BE2C (cell line): Measurements from ENCODE around the gene DVL1. TPM values are rescaled to one million over a fixed set of nuclear protein-coding genes. Genes with fewer than 3 reads are reported as not detected.

ENCODE experiments used
- DNase-seq: peaks from one replicate; pipeline ENCODE4 v3.0.0-alpha.2; 2020
- H3K27me3 ChIP-seq: fragments of 250-450 bp; sonication (Bioruptor Pico); 2 replicates; pipeline ENCODE4 v1.5.1; 2020; ENCODE audit warnings: mild to moderate bottlenecking
- H3K36me3 ChIP-seq: fragments of 250-450 bp; sonication (Bioruptor Pico); 2 replicates; pipeline ENCODE4 v1.5.1; 2020; ENCODE audit warnings: mild to moderate bottlenecking
- H3K4me1 ChIP-seq: fragments of 250-450 bp; sonication (Bioruptor Pico); 2 replicates; pipeline ENCODE4 v1.5.1; 2020
- H3K4me3 ChIP-seq: 2 replicates; pipeline ENCODE4 v1.5.1; 2011; ENCODE audit warnings: low read depth, low read length
- H3K9me3 ChIP-seq: fragments of 250-450 bp; sonication (Bioruptor Pico); 2 replicates; pipeline ENCODE4 v1.5.1; 2020
- polyA plus RNA-seq: library from polyadenylated mRNA; unstranded; fragments of >200 nt; gene quantifications from one replicate; pipeline ENCODE4 v1.2.1, GENCODE V29; 2012; ENCODE audit warnings: low read depth, missing spikeins; ENCODE audit not compliant: insufficient read length, insufficient read depth
- TF ChIP-seq, protein P1 (sequence below): IDR thresholded peaks from 2 replicates; pipeline ENCODE4 v1.5.1; 2012; ENCODE audit warnings: mild to moderate bottlenecking, low read depth, low read length

DVL1 gene
- 277 TPM for polyA plus RNA-seq

DNA sequence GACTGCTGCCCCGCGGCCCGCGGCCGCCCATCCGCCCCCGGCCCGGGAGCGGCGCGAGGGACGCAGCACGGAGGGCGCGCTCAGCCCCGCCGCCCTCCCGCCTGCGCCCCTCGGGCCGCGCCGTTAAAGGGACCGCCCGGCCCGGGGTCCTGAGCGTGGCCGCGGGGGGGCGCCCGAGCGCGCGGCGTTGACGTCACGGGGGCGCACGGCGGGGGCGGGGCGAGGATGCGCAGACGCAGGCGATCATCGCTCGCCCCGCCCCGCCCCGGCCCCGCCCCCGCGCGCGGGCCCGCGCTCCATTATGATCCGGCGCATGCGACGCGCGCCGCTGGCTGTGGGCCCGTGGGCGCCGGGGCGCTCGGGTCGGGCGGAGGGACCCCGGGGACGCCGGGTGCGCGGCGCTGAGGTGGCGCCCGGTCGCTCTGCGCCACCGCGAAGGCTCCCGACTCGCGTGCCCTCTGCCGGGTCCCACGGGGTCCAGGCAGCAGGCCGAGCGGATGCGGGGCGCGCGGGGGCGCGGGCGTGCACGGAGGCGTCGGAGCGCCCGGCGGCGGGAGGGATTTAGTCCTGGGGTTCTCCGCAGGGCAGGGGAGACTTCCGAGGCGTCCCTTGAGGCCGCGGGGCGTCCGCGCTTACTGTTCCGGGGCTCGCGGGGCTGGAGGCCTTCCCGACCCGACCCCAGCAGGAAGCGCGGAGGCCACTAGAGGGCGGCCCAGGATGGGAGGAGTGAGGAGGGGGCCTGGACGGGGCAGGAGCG, at the start of gene DVL1:
DVL1 (minus strand) TSS at position 163 of the 757 bp plus-strand sequence. CDS start 353 bp downstream, outside the sequence.
- peaks cover 27% of the 10 kb centered on the region for H3K4me1 ChIP-seq
- TF ChIP-seq, protein P1, sequence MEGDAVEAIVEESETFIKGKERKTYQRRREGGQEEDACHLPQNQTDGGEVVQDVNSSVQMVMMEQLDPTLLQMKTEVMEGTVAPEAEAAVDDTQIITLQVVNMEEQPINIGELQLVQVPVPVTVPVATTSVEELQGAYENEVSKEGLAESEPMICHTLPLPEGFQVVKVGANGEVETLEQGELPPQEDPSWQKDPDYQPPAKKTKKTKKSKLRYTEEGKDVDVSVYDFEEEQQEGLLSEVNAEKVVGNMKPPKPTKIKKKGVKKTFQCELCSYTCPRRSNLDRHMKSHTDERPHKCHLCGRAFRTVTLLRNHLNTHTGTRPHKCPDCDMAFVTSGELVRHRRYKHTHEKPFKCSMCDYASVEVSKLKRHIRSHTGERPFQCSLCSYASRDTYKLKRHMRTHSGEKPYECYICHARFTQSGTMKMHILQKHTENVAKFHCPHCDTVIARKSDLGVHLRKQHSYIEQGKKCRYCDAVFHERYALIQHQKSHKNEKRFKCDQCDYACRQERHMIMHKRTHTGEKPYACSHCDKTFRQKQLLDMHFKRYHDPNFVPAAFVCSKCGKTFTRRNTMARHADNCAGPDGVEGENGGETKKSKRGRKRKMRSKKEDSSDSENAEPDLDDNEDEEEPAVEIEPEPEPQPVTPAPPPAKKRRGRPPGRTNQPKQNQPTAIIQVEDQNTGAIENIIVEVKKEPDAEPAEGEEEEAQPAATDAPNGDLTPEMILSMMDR = peak; percentile 49
- DNase-seq = peak; percentile 84

DNA sequence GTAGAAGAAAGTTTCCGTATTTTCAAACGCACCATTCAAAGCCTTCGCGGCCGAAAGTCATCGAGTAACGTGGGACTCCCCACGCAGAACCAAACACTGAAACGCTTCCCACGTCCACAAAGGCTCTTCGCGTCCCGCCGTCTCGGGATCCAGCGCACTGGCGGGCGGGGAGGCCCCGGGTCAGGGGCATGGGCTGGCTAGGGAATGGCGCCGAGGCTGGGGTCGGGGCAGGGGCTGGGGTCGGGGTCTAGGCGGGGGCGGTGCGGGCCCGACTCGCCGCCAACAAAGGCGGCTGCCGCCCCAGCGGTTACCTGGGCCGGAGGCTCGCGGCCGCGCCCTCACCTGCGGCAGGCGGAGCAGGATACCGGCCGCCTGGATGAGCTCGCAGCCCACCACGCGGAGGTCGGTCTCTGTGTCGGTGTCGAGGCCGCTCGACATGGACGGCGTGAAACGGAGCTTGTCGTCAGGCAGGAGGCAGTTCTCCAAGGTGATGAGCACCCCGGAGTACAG, 49.5 kb upstream of the DVL1 start:
- TF ChIP-seq, protein P1 = no peak
- no peaks in the 10 kb centered on the region; the same call in 1 of the 2 replicates for H3K4me1 ChIP-seq
- H3K4me3 ChIP-seq = peak overlapping the region; percentile 87
- H3K36me3 ChIP-seq = peaks cover 69% of the 10 kb centered on the region
- H3K9me3 ChIP-seq = no peaks in the 10 kb centered on the region
- no peaks in the 10 kb centered on the region for H3K27me3 ChIP-seq
- no peak for DNase-seq

More for the DNA sequence above, at the start of gene DVL1:
- Histone ChIP-seq H3K9me3 (no peaks in the 10 kb centered on the region), H3K4me3 (peak within 1 kb of the TSS; percentile 86), H3K27me3 (no peaks in the 10 kb centered on the region), H3K36me3 (no peaks in the 10 kb centered on the region)

DNA sequence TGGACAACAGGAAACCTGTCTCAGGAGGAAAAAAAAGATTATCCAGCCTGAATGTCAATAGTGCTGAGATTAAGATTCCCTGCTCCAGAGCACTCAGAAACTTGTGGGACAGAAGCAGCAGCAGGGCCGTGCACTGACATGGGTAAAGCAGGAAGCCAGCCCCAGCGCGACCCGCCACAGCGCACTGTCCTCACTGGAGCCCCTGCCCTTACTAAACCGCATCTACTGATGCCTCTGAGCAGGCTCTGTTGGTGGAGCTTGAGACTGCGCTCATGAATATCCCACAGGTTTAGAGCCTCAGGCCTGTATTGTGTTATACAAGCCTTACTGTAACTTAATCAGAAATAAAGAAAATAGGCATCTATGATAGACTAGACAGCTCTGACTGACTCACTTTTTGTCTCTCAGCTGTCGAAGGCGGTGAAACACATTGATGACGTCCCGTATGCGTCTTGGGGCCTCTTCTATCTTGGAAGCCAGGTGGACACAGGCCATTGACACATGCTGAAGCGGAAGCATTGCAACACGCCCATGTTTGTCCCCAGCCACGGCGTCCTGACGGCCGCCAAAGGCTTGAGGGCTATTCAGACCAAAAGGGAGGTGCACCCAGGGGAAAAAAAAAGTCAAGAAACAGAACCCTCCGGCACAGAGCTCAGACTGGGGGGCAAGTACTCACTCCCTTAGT, 48.8 kb upstream of the DVL1 start:
- Histone ChIP-seq H3K4me3 (peak overlapping the region; percentile 87), H3K27me3 (no peaks in the 10 kb centered on the region), H3K36me3 (peaks cover 71% of the 10 kb centered on the region), H3K9me3 (no peaks in the 10 kb centered on the region), H3K4me1 (no peaks in the 10 kb centered on the region; the same call in 1 of the 2 replicates)
- no peak for DNase-seq
- TF ChIP-seq, protein P1 = no peak

DNA sequence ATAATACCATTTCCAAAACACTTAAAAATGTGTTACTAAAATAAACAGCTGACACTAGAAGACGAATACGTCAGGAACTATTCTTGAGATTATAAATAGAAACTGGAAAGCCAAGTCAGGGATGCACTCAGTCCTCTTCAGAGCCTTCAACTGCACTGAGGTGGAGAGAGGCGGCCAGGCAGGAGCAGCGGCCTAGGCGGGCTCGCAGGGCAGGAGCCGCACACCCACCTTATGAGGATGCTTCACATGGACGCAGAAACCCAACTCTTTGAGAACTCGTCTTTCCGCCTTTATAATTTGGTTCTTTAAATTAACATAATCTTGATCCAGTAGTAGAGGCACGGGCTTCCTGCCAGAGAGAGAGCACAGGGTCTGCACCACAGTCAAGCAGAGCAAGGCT, 45.9 kb upstream of the DVL1 start:
- DNase-seq = no peak
- TF ChIP-seq, protein P1 = no peak
- H3K36me3 ChIP-seq = peaks cover 72% of the 10 kb centered on the region
- no peaks in the 10 kb centered on the region for H3K9me3 ChIP-seq
- no peak overlapping the region for H3K4me3 ChIP-seq
- no peaks in the 10 kb centered on the region for H3K27me3 ChIP-seq
- no peaks in the 10 kb centered on the region for H3K4me1 ChIP-seq

DNA sequence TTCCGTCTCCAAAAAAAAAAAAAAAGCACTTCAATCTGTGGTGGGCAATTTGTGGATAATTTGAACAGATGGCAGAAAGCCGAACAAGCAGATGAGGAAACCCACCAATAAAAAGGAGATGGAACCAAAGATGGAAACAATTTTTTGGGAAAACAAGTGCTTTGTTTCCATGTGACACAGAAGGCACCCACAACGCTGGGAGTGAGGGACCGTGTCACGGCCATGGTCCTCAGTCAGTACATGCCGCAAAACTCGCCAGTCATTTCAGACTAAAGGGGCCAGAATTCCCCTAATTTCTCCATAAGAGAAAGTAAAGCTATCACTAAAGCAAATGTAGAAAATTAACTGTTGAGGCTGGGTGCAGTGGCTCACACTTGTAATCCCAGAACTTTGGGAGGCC, 44.9 kb upstream of the DVL1 start:
- TF ChIP-seq, protein P1 = no peak
- H3K4me3 ChIP-seq = no peak overlapping the region
- H3K36me3 ChIP-seq = peaks cover 79% of the 10 kb centered on the region
- H3K9me3 ChIP-seq = no peaks in the 10 kb centered on the region
- no peaks in the 10 kb centered on the region for H3K27me3 ChIP-seq
- H3K4me1 ChIP-seq = no peaks in the 10 kb centered on the region
- DNase-seq = no peak

DNA sequence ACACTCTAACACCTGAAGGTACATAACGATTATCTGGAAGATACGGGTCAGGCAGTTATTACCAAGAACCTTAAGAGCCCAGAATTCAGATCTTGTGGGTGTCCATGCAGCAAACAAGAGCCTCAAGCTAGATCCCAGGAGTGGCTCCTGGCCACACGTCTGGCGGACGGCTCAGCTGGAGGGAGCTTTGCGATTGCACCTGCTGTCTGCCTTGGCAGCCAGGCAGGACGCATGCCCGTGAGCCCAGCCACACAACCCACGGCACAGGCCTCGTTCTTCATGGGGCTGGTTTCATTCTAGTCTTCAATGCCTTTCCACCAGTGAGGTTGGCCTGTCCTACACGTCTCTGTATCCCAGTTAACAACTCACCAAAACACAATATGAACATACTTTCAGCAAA, 44.2 kb upstream of the DVL1 start:
- Histone ChIP-seq H3K9me3 (no peaks in the 10 kb centered on the region), H3K4me1 (no peaks in the 10 kb centered on the region), H3K27me3 (no peaks in the 10 kb centered on the region), H3K36me3 (peaks cover 86% of the 10 kb centered on the region), H3K4me3 (no peak overlapping the region)
- no peak for DNase-seq
- TF ChIP-seq, protein P1 = no peak
